ENCODE measurements around the gene NAXD. TPM values are rescaled to one million over a fixed set of nuclear protein-coding genes. Genes with fewer than 3 reads are reported as not detected.

NAXD gene
- 18.2 and 23.2 TPM in 2 replicates for total RNA-seq

GRCh38 chr13:110615322-110616102 is at the start of gene NAXD:
NAXD (plus strand) TSS chr13:110615545; CDS start chr13:110615602, 57 bp downstream.

Other genes with a start within 250 kb of the NAXD start
- gene RAB20, start 53.8 kb upstream of the NAXD start, total RNA-seq = 6.1 and 13.5 TPM in 2 replicates
- gene CARS2, start 90.6 kb downstream of the NAXD start, total RNA-seq = 73.9 and 94.6 TPM in 2 replicates
- gene ING1, start 98.2 kb downstream of the NAXD start, total RNA-seq = 9.2 and 9.4 TPM in 2 replicates